ENCODE data around the gene CDH4. TPM values are rescaled to one million over a fixed set of nuclear protein-coding genes. Genes with fewer than 3 reads are reported as not detected.

CDH4 gene
- total and polyA plus RNA-seq, 2 donors (not counting 3 experiments of a cell fraction or from before 2014, with no cell fraction given) = 0.17 to 0.51 TPM

DNA sequence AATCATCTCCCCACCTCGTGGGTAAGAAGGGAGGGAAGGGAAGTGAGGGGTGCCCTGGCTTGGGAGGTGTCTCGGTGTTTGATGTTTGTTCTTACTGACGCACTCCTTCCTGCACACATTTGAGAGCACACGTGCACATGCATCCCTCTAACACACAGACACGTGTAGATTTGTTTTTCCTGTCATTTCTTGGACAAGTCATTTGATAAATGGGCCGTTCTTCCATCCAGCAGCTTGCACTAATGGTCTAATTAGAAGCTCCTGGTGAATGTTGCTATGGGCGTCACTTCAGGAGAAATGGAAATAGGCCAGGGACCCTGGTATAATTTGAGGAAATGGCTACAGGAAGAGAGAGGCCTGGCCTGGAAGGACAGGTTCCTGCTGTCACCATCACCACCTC, 352.5 kb downstream of the CDH4 start:
- H3K27me3 ChIP-seq (ENCODE audit: control insufficient read depth in 2 of 2, insufficient read depth in 2 of 2, low read length in 2 of 2) = no peaks in the 10 kb centered on the region
- intact Hi-C loops (cut with micrococcal nuclease) (no loop called here), dilution Hi-C loops (cut with MboI; ENCODE audit: extremely low pct_ligation_motif_present, low sequenced_read_pairs) (no loop called here)
- CTCF ChIA-PET = no interaction called here
- FAIRE-seq (no peak), DNase-seq (ENCODE audit: low read depth, low spot score) (no peak)
- POLR2A ChIA-PET = no interaction called here
- H3K9ac ChIP-seq (replicated peaks; ENCODE audit: extremely low read depth, insufficient read depth, low read length) = no peak overlapping the region
- peaks cover 18% of the 10 kb centered on the region for H3K9me3 ChIP-seq (replicated peaks; ENCODE audit: control insufficient read depth, insufficient read depth, low read length)
- no peaks in the 10 kb centered on the region for H3K9me1 ChIP-seq (replicated peaks; ENCODE audit: control insufficient read depth, extremely low read depth, insufficient read depth, low read length)
- BruUV-seq (replicated peaks) = no TSS peak
- no peaks in the 10 kb centered on the region for H3K79me2 ChIP-seq (ENCODE audit: control insufficient read depth, insufficient read depth, low read length)
- no peaks in the 10 kb centered on the region for H3K36me3 ChIP-seq (ENCODE audit: control insufficient read depth in 2 of 2, extremely low read depth in 1 of 2, insufficient read depth in 2 of 2, low read length in 2 of 2)
- H2AFZ ChIP-seq (ENCODE audit: low read depth, low read length) = no peak overlapping the region
- H3K4me2 ChIP-seq (ENCODE audit: insufficient read depth, low read length) = no peak overlapping the region
- no peaks in the 10 kb centered on the region for H3K4me1 ChIP-seq (ENCODE audit: control insufficient read depth, extremely low read depth, insufficient read depth, low read length)
- TF ChIP-seq MYC (IDR thresholded peaks at IDR 0.05; ENCODE audit: low read depth, low read length) (no peak), GATA2 (IDR thresholded peaks at IDR 0.05; ENCODE audit: insufficient read depth, insufficient read length, low read depth, low read length) (no peak), FOS (IDR thresholded peaks at IDR 0.05; ENCODE audit: borderline replicate concordance, insufficient read depth, low read length) (no peak), EZH2 (IDR thresholded peaks at IDR 0.05; ENCODE audit: borderline replicate concordance, low read depth, low read length, severe bottlenecking) (no peak), JUN (IDR thresholded peaks at IDR 0.05; ENCODE audit: borderline replicate concordance, insufficient read depth, insufficient read length, low read depth) (no peak)
- TF ChIP-seq, protein P1, sequence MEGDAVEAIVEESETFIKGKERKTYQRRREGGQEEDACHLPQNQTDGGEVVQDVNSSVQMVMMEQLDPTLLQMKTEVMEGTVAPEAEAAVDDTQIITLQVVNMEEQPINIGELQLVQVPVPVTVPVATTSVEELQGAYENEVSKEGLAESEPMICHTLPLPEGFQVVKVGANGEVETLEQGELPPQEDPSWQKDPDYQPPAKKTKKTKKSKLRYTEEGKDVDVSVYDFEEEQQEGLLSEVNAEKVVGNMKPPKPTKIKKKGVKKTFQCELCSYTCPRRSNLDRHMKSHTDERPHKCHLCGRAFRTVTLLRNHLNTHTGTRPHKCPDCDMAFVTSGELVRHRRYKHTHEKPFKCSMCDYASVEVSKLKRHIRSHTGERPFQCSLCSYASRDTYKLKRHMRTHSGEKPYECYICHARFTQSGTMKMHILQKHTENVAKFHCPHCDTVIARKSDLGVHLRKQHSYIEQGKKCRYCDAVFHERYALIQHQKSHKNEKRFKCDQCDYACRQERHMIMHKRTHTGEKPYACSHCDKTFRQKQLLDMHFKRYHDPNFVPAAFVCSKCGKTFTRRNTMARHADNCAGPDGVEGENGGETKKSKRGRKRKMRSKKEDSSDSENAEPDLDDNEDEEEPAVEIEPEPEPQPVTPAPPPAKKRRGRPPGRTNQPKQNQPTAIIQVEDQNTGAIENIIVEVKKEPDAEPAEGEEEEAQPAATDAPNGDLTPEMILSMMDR (IDR thresholded peaks at IDR 0.05; ENCODE audit: extremely low read depth in 1 of 2, insufficient read depth in 1 of 2, low read depth in 1 of 2, low read length in 2 of 2) = no peak
- no peak overlapping the region for H3K27ac ChIP-seq (ENCODE audit: insufficient read depth, low read depth, low read length)
- H4K20me1 ChIP-seq (replicated peaks; ENCODE audit: control insufficient read depth, extremely low read depth, insufficient read depth, low read length) = no peaks in the 10 kb centered on the region
- H3K4me3 ChIP-seq (replicated peaks in 1 of 3; ENCODE audit: insufficient read depth in 1 of 3, low read depth in 1 of 3, low read length in 3 of 3) = no peak overlapping the region

DNA sequence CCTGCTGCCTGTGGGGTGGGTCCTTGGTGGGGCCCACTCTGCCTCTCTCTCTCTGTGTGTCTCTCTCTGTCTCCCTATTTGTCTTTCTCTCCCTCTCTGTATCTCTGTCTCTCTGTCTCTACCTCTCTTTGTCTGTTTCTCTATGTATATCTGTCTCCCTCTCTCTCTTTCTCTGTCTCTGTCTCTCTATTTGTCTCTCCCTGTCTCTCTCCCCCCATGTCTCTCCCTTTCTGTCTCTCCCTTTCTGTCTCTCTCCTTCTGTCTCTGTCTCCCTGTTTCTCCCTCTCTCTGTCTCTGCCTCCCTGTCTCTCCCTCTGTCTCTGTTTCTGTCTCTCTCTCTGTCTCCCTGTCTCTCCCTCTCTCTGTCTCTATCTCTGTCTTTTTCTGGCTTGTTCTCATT, 353.2 kb downstream of the CDH4 start:
- Histone ChIP-seq H3K4me2 (ENCODE audit: insufficient read depth, low read length) (no peak overlapping the region), H3K27ac (ENCODE audit: insufficient read depth, low read depth, low read length) (no peak overlapping the region), H2AFZ (ENCODE audit: low read depth, low read length) (no peak overlapping the region), H3K27me3 (ENCODE audit: control insufficient read depth in 2 of 2, insufficient read depth in 2 of 2, low read length in 2 of 2) (no peaks in the 10 kb centered on the region), H3K4me3 (replicated peaks in 1 of 3; ENCODE audit: insufficient read depth in 1 of 3, low read depth in 1 of 3, low read length in 3 of 3) (no peak overlapping the region), H3K79me2 (ENCODE audit: control insufficient read depth, insufficient read depth, low read length) (no peaks in the 10 kb centered on the region), H3K4me1 (ENCODE audit: control insufficient read depth, extremely low read depth, insufficient read depth, low read length) (no peaks in the 10 kb centered on the region), H3K9ac (replicated peaks; ENCODE audit: extremely low read depth, insufficient read depth, low read length) (no peak overlapping the region), H4K20me1 (replicated peaks; ENCODE audit: control insufficient read depth, extremely low read depth, insufficient read depth, low read length) (no peaks in the 10 kb centered on the region), H3K9me1 (replicated peaks; ENCODE audit: control insufficient read depth, extremely low read depth, insufficient read depth, low read length) (no peaks in the 10 kb centered on the region), H3K36me3 (ENCODE audit: control insufficient read depth in 2 of 2, extremely low read depth in 1 of 2, insufficient read depth in 2 of 2, low read length in 2 of 2) (no peaks in the 10 kb centered on the region), H3K9me3 (replicated peaks; ENCODE audit: control insufficient read depth, insufficient read depth, low read length) (peaks cover 18% of the 10 kb centered on the region)
- POLR2A ChIA-PET = no interaction called here
- no TSS peak for BruUV-seq (replicated peaks)
- DNase-seq (ENCODE audit: low read depth, low spot score) (no peak), FAIRE-seq (no peak)
- TF ChIP-seq JUN (IDR thresholded peaks at IDR 0.05; ENCODE audit: borderline replicate concordance, insufficient read depth, insufficient read length, low read depth) (no peak), GATA2 (IDR thresholded peaks at IDR 0.05; ENCODE audit: insufficient read depth, insufficient read length, low read depth, low read length) (no peak), MYC (IDR thresholded peaks at IDR 0.05; ENCODE audit: low read depth, low read length) (no peak), FOS (IDR thresholded peaks at IDR 0.05; ENCODE audit: borderline replicate concordance, insufficient read depth, low read length) (no peak), EZH2 (IDR thresholded peaks at IDR 0.05; ENCODE audit: borderline replicate concordance, low read depth, low read length, severe bottlenecking) (no peak), POLR2A (IDR thresholded peaks at IDR 0.05; ENCODE audit: low read depth, low read length) (no peak), POLR2AphosphoS5 (IDR thresholded peaks at IDR 0.05; ENCODE audit: insufficient read depth, low read depth, low read length) (no peak)
- TF ChIP-seq, protein P2, sequence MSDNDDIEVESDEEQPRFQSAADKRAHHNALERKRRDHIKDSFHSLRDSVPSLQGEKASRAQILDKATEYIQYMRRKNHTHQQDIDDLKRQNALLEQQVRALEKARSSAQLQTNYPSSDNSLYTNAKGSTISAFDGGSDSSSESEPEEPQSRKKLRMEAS (IDR thresholded peaks at IDR 0.05; ENCODE audit: insufficient read depth, insufficient read length) = no peak
- TF ChIP-seq, protein P1 (IDR thresholded peaks at IDR 0.05; ENCODE audit: extremely low read depth in 1 of 2, insufficient read depth in 1 of 2, low read depth in 1 of 2, low read length in 2 of 2) = no peak
- dilution Hi-C loops (cut with MboI; ENCODE audit: extremely low pct_ligation_motif_present, low sequenced_read_pairs) = no loop called here
- intact Hi-C loops (cut with micrococcal nuclease) = no loop called here
- CTCF ChIA-PET = no interaction called here

Measured in endothelial cell of umbilical vein (primary cell).